GM21723 (cell line): ENCODE data around the gene BAAT.
A peak's percentile ranks its signal among the peaks of the same experiment; 100 is the strongest.
"Not testable (repeated sequence)": the region's sequence is repeated elsewhere in the genome, so short reads cannot be mapped to it uniquely, and the experiment has no call there.

Source experiments
- ATAC-seq: cut with Tn5 transposase; IDR thresholded peaks from one replicate; pipeline ENCODE4 v1.9.1; 2021; ENCODE audit warnings: mild to moderate bottlenecking, moderate library complexity; ENCODE audit not compliant: unreplicated experiment

Gene BAAT

GRCh38 chr9:101384873-101385536 is at the start of gene BAAT:
BAAT (minus strand) TSS chr9:101385006; CDS start chr9:101371404, 13,602 bp downstream.
- not testable (repeated sequence) for ATAC-seq

GRCh38 chr9:101433229-101433628 is 48.4 kb upstream of the BAAT start:
- no peak for ATAC-seq

- no peak for ATAC-seq
Observed at GRCh38 chr9:101432740-101433139, 47.9 kb upstream of the BAAT start.

GRCh38 chr9:101432171-101432570 is 47.4 kb upstream of the BAAT start:
- no peak for ATAC-seq

GRCh38 chr9:101429736-101430135 is 44.9 kb upstream of the BAAT start:
- ATAC-seq = no peak

GRCh38 chr9:101428909-101429308 is 44.1 kb upstream of the BAAT start:
- ATAC-seq = no peak

- ATAC-seq = peak; percentile 70
Observed at GRCh38 chr9:101427957-101428655, 43.3 kb upstream of the BAAT start.

GRCh38 chr9:101427358-101427757 is 42.6 kb upstream of the BAAT start:
- ATAC-seq = no peak

- no peak for ATAC-seq
Observed at GRCh38 chr9:101421653-101422065, 36.9 kb upstream of the BAAT start.

- no peak for ATAC-seq
Observed at GRCh38 chr9:101419863-101420262, 35.1 kb upstream of the BAAT start.

GRCh38 chr9:101418518-101419430 is 34.0 kb upstream of the BAAT start:
- no peak for ATAC-seq

- ATAC-seq = no peak
Observed at GRCh38 chr9:101417977-101418376, 33.2 kb upstream of the BAAT start.

GRCh38 chr9:101417389-101417788 is 32.6 kb upstream of the BAAT start:
- no peak for ATAC-seq

- no peak for ATAC-seq
Observed at GRCh38 chr9:101415578-101415977, 30.8 kb upstream of the BAAT start.

GRCh38 chr9:101414839-101415238 is 30.0 kb upstream of the BAAT start:
- ATAC-seq = no peak

GRCh38 chr9:101409079-101409477 is 24.3 kb upstream of the BAAT start:
- ATAC-seq = no peak

- no peak for ATAC-seq
Observed at GRCh38 chr9:101408374-101409078, 23.7 kb upstream of the BAAT start.

GRCh38 chr9:101403516-101404285 is 18.9 kb upstream of the BAAT start:
- no peak for ATAC-seq

- no peak for ATAC-seq
Observed at GRCh38 chr9:101400120-101400519, 15.3 kb upstream of the BAAT start.

- ATAC-seq = no peak
Observed at GRCh38 chr9:101399643-101399970, 14.8 kb upstream of the BAAT start.
